ENCODE measurements around the gene COX19.

DNA sequence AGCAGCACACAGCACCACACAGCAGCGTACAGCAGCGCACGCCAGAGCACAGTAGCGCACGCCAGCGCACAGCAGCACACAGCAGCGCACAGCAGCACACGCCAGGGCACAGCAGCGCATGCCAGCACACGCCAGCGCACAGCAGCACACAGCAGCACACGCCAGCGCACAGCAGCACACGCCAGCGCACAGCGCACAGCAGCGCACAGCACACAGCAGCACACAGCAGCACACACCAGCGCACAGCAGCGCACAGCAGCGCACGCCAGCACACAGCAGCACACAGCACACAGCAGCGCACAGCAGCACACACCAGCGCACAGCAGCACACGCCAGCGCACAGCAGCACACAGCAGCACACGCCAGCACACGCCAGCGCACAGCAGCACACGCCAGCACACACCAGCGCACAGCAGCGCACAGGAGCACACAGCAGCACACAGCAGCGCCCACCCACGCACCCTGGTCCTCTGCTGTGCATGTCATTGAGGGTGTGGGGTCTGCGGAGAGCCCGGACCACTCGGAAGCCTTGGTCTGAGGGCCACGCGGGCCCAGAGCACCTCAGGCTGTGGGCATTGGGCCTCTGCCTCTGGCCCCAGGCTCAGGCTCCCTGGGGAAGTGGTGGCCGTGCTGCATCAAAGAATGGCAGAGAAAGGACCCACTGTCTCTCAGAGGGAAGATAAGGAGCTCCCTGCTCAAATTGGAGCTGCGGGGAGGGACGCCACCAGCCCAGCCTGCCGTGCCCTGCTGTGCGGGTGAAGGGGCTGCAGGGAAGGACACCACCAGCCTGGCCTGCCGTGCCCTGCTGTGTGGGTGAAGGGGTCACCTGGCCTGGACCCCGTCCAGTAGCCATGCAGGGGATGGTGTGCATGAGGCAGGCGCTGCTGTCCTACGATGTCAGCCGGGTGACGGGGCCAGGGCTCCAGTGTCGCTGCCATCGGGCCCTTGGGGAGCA lies 41.5 kb upstream of the COX19 start:
- TF ChIP-seq, protein P1, sequence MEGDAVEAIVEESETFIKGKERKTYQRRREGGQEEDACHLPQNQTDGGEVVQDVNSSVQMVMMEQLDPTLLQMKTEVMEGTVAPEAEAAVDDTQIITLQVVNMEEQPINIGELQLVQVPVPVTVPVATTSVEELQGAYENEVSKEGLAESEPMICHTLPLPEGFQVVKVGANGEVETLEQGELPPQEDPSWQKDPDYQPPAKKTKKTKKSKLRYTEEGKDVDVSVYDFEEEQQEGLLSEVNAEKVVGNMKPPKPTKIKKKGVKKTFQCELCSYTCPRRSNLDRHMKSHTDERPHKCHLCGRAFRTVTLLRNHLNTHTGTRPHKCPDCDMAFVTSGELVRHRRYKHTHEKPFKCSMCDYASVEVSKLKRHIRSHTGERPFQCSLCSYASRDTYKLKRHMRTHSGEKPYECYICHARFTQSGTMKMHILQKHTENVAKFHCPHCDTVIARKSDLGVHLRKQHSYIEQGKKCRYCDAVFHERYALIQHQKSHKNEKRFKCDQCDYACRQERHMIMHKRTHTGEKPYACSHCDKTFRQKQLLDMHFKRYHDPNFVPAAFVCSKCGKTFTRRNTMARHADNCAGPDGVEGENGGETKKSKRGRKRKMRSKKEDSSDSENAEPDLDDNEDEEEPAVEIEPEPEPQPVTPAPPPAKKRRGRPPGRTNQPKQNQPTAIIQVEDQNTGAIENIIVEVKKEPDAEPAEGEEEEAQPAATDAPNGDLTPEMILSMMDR (IDR thresholded peaks at IDR 0.05; ENCODE audit: low read depth, low read length), result no peak
- TF ChIP-seq EZH2phosphoT487 (IDR thresholded peaks at IDR 0.05; ENCODE audit: low read depth), result no peak

All from OCI-LY3 (cell line).